Heart left ventricle (tissue), 13 donors: ENCODE measurements around the gene SZT2.

Source experiments
- CTCF ChIP-seq, 12 donors: fragments of 200-600 bp; sonication (generic) in 4 of 12; IDR thresholded peaks; one replicate each; pipeline versions ENCODE4 v1.5.0 to v1.8.0; 2018 to 2022; ENCODE audit warnings: antibody characterized with exemption in 12 of 12, mild to moderate bottlenecking in 5 of 12
- POLR2A ChIP-seq, 2 donors: fragments of 450-650 bp; IDR thresholded peaks; one replicate each; pipeline ENCODE4 v1.6.1; 2017; ENCODE audit warnings: antibody characterized with exemption in 2 of 2, mild to moderate bottlenecking in 2 of 2, moderate library complexity in 2 of 2
- donor health status: ischemic (EF 13 %, LVEDD 7.1; RV severe dilation, severe dysfunction).
- donor health status: DM: no; HTN: yes; CAD: no.
- donor health status: DM: no; HTN: no; CAD: no.
- donor health status: ischemic (EF 25% LVEDD 6.9; RV normal size, moderate dysfunction).
- donor health status: ischemic (EF 25% LVEDD 5.7; RV mildly dilated, moderate dysfunction).
- donor health status: ischemic (EF 35%, LVEDD 5.7; RV mildly dilated, moderate dysfunction).
- donor health status: nonischemic (EF 11% LVEDD 7.7; RV severe dilation, severe dysfunction).
- donor health status: DM: yes; HTN: yes; CAD: no.
- donor health status: PGD.
- donor health status: ischemic (EF 29% LVEDD 5.4; RV normal size, mild dysfunction).
- donor health status: nonischemic (EF 23%, LVEDD 6.1; RV moderate dilation, normal function).

GRCh38 chr1:43425045-43425444 lies 35.3 kb downstream of the SZT2 start:
- no peak for TF ChIP-seq CTCF (IDR thresholded peaks at IDR 0.05)
- TF ChIP-seq POLR2A (IDR thresholded peaks at IDR 0.05): no peak
